Activated CD4-positive, alpha-beta T cell treated with anti-CD3 and anti-CD28 coated beads for 4 hours (primary cell): ENCODE data around the gene PHACTR1.
"Not testable (repeated sequence)": the region's sequence is repeated elsewhere in the genome, so short reads cannot be mapped to it uniquely, and the experiment has no call there.

ENCODE experiments used
- DNase-seq, 2 donors: peaks; one replicate each; pipeline ENCODE4 v3.0.0-alpha.2; 2020

The PHACTR1 gene

GRCh38 chr6:12749531-12750379, 33.2 kb downstream of the PHACTR1 start:
- DNase-seq, result no peak

DNA sequence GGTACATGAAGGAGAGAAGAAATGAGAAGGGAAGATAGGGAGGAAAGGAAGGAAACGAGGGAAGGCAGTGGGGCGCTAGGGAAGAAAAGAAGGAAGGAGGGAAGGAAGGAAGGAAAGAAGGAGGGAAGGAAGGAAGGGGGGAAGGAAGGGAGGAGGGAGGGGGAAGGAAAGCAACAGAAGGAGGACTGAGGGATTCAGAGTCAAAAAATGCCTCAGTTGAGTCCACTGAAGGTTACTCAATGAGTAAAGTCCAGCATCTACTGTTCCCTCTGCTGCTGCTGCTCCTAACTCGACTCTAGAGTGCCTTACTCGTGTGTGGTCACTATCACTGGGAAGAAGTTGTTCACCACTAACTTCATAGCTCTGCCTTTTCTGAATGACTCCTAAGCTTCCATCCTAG, 33.8 kb downstream of the PHACTR1 start:
- no peak for DNase-seq

DNA sequence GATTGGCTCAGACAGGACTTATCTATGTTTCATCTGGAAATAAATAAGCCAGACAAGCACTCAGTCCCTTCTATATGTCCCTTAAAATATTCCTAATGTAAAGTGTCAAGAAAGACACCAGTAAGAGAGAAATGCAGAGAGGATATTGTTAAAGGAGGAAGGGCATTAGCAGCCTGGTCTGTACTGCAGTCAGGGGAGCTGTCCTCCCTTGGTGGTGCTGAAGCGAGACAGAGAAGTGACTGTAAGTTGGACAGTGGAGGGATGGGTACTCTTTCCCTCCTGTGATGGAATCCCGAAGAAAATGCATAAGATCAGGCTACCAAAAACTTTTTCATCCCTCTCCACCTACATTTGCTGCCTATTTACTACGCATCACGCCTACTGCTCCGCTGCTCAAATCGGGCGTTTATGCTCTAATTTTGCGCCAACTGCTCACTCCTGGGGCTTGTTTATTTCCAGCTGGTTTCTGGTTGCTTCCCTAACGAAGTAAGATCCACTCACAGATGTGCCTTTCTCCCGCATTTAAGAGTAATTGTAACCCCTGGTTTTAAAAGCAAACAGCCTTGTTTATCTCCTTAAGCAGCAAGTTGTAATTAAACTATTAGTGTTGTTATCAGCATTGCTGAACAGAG, 35.2 kb downstream of the PHACTR1 start:
- DNase-seq, result no peak

DNA sequence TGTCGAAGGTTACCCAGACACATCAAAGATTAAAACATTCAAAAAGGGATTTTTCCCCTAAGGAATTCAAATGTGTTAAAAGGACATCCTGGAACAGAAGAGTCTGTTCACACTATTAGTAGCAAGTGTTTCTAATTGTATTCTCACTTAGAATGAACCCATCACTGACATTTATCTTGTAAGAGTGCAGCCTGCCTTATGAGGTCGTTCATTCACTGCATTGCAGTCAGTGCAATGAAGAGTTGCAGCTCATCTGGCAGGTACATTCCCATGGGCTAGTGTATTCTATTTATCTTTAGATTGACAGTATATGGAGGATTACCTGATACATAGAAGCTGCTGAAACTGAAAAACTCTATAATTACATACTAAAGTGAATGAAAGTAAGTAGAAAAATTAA, 36.5 kb downstream of the PHACTR1 start:
- no peak for DNase-seq

- no peak for DNase-seq
These were observed 43.7 kb downstream of the PHACTR1 start for GRCh38 chr6:12760226-12760625.

GRCh38 chr6:12760911-12761310, 44.3 kb downstream of the PHACTR1 start:
- no peak for DNase-seq

DNA sequence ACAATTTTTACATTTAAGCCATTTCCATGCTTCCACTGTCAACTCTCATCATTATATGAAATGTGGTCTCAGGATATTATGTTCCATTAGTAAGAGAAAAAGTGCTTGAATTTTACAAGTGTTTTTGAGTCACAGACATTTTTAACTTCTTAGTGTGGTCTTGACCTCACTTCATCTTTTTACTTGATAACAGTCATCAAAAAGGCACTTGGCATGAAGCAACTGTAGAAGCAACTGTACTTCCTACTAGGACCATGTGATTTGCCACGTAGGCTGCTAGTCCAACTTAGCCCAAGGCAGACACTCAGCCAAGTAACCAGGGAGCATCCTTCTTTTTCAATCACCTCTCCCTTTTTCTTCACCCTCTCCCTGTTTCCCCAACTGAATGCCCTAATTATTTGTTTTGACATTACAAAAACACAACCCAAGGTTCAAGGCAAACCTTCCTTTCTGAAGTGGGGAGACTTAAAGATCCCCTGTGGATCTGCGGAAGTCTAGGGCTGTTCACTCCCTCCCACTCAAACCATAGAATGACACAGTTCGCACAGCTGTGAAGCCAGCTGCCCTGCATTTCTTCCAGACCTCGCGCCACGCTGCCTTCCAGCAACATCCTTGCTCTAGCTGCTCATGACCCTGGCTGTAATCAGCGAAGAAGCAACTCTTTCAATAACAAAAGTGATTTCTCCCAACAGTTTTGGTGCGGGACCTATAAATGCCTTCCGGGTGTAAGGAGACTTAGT, 45.0 kb downstream of the PHACTR1 start:
- DNase-seq, result no peak

GRCh38 chr6:12762731-12763434, 46.3 kb downstream of the PHACTR1 start:
- DNase-seq, result not testable (repeated sequence)

- DNase-seq, result no peak
These were observed 49.8 kb downstream of the PHACTR1 start for GRCh38 chr6:12766365-12766764.

GRCh38 chr6:12767016-12767415, 50.4 kb downstream of the PHACTR1 start:
- no peak for DNase-seq

DNA sequence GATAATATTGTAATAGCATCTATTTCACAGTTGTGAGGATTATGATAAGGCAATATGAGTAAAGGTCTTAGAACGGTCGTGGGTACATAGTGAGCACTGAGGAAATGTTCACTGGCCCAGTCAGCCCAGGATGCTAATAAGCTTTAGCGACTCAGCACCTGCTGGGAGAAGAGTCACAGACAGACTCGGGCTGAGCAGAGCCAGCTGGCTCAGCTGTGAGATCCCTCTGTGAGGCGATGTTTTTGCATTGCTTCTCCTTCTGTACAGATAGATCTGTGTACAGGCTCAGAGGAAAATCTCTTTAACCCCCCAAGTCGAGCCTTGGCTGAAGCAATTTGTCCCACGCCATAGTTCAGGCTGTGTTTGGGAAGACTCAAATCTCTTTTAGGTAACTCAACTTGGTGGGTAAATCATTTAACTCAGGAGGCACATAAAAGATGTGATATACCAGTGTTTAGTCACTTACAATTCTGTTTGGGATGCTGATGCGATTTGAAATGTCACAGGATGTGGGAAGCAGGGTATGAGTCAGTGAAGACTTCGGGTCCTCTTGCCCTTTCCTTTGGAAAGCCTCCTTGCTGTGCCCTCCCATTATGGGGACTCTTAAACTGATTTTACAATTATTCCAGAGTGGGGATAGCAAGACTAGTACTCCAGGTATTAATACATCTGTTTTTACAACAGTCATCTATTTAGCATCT, 53.1 kb downstream of the PHACTR1 start:
- DNase-seq, result no peak

GRCh38 chr6:12772416-12772815, 55.8 kb downstream of the PHACTR1 start:
- DNase-seq, result no peak

- DNase-seq, result no peak
These were observed 59.7 kb downstream of the PHACTR1 start for GRCh38 chr6:12776291-12776690.

DNA sequence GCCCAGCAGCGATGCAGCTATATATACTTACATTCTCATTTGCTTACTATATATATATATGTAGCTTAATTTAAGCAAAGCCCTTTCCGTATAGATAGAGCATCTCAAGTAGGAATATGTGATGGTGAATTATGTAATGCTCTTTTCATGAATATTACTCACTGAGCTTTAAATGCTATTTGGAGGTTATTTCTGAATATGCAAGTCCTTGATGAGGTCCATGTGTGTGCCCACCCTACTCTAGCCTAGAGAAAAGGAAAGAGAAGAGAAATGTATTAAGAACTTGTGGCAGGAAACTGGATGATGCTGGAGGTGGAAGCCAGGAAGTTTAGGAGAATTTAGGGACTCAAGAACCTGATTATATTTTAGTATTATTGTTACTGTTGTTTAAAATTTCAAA, 63.2 kb downstream of the PHACTR1 start:
- no peak for DNase-seq

- DNase-seq, result no peak
These were observed 65.6 kb downstream of the PHACTR1 start for GRCh38 chr6:12782136-12782535.

DNA sequence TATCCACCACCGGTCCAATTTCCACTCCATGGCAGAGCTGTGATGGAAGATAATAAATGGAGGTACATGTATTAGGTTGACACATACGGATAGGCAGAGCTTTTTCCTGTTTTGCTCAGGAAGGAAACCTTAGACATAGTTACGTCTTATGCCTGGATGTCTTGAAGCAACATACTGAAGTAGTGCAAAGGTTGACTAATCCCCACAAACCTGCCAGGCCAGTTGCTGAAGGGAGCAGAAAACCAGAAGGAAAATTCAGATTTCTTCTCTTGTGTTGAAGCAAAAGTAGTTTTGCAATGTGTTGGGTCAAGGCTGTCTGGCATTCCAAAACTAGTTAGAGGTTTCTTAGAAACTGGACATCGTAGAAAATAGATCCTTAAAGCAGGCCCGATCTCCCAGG, 68.7 kb downstream of the PHACTR1 start:
- DNase-seq, result no peak

DNA sequence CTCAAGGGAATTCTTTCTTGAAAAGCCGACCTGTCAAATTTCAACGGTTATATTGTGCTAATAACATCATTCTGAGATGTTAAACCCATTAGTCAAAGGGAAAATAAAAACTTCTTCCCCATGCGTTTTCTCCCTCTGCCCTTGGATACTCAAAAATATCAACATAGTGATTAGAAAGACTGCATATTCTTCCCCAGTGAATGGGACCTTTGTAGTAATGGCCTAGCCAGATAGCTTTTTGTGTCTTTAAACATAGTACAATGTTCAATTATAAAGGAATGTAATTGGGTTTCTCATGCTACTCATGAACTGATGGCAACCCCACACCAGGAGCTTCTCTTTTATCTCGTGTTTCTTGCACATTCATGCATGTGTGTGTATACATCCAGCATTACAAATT, 69.4 kb downstream of the PHACTR1 start:
- no peak for DNase-seq

DNA sequence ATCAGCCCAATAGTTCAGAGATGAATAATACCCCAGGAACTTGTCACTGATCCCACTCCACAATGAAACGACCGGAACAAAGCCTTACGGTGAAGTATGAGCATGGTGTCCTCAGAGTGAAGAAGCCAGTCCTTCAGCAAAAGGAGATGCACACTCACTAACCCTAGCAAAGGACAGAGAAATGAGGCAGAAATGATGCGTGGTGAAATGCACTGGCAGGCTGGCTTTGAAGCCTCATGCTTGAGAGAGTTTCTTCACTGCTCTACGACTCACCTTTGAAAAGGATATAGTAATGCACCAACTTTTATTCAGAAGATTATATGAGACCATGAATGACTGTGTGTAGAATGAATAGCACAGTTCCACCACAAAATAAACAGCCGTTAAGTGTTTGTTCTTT, 74.8 kb downstream of the PHACTR1 start:
- DNase-seq, result no peak

DNA sequence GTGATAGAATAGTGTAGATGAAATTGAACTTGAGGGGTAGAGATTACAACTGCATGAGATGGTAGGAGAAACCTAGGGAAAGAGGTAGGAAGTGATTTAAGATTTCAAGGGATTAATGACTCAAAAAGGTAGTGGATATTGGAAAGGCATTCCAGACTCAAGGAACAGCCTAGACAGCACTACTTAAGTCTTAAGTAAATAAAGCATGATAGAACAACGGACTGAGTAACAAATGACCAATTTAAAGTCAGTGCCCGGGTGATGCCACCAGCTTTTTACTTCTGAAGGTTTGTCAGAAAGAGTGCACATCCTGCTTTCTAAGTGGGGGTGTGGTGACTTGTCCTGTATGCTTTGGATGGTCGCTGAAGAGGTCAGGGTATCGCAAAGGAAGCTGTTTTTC, 81.8 kb downstream of the PHACTR1 start:
- no peak for DNase-seq

GRCh38 chr6:12800120-12800519, 83.6 kb downstream of the PHACTR1 start:
- DNase-seq, result no peak

- no peak for DNase-seq
These were observed 84.6 kb downstream of the PHACTR1 start for GRCh38 chr6:12801141-12801540.

DNA sequence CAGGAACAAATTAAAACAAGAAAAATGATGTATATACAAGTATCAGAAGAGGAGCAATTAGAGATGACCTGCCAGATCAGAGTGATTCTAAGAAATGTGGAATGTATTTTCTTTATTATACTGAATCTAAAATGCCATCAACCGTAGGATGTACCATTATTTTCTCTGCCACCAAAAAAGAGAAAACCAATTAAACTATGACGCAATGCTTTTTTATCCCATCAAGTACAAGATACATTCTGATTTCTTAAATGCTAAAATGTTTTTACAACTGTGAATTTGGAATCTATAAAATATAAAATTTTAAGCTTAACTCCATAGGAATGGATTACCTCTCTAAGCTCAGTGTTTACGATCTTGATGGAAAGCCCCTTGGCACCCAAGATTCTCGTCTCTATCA, 85.9 kb downstream of the PHACTR1 start:
- DNase-seq, result no peak

GRCh38 chr6:12803486-12803885, 86.9 kb downstream of the PHACTR1 start:
- DNase-seq, result no peak
